ENCODE data around the gene CNTNAP1.

- TF ChIP-seq CTCF (IDR thresholded peaks at IDR 0.05): no peak
- no peak for TF ChIP-seq POLR2A (IDR thresholded peaks at IDR 0.05)
These were observed 15.0 kb upstream of the CNTNAP1 start for GRCh38 chr17:42667088-42667951.
